H1 (cell line): Measurements from ENCODE around the gene HIVEP3. TPM values are rescaled to one million over a fixed set of nuclear protein-coding genes. Genes with fewer than 3 reads are reported as not detected.

Source experiments
- CTCF ChIA-PET: fragments of 300-600 bp; sonication (Branson Sonifier 250); formaldehyde crosslinking; loops from one replicate; lab custom pipeline; 2021; ENCODE audit not compliant: partially characterized antibody; lab: Charles Lee
- POLR2A ChIA-PET: fragments of 300-600 bp; sonication (Branson Sonifier 250); formaldehyde crosslinking; loops from one replicate; lab custom pipeline; 2021; ENCODE audit warnings: inconsistent platforms; ENCODE audit not compliant: partially characterized antibody; lab: Charles Lee
- DNase-seq, 2 experiments: peaks; one replicate each; pipeline versions ENCODE4 v3.0.0 to v3.0.0-alpha.2; 2010 to 2022; ENCODE audit warnings: low spot score in 2 of 2, low read depth in 1 of 2, mixed read lengths in 1 of 2
- FAIRE-seq: peaks from 2 replicates; lab custom pipeline; 2011; peaks lifted over from hg19 to GRCh38; lab: Jason Lieb, UNC
- H2AFZ ChIP-seq: 2 replicates; pipeline ENCODE4 v1.8.1; 2012; ENCODE audit warnings: low read length, inconsistent platforms
- H2AK5ac ChIP-seq: 2 replicates; pipeline ENCODE4 v1.6.1; 2013; ENCODE audit warnings: low read depth, low read length
- H2BK120ac ChIP-seq: replicated peaks from 2 replicates; pipeline ENCODE3; 2013; ENCODE audit warnings: low read depth, low read length, inconsistent platforms
- H2BK12ac ChIP-seq: 2 replicates; pipeline ENCODE4 v1.6.1; 2013; ENCODE audit warnings: low read depth, low read length
- H2BK15ac ChIP-seq: 2 replicates; pipeline ENCODE4 v1.6.1; 2013; ENCODE audit warnings: low read length
- H2BK20ac ChIP-seq: 2 replicates; pipeline ENCODE4 v1.6.1; 2013; ENCODE audit warnings: low read length
- H2BK5ac ChIP-seq: 2 replicates; pipeline ENCODE4 v1.6.1; 2013; ENCODE audit warnings: low read depth, low read length
- H3K14ac ChIP-seq: 2 replicates; pipeline ENCODE4 v1.6.1; 2013; ENCODE audit warnings: inconsistent platforms; ENCODE audit not compliant: insufficient read length
- H3K18ac ChIP-seq: 2 replicates; pipeline ENCODE4 v1.6.1; 2013; ENCODE audit warnings: low read length; ENCODE audit errors: extremely low read depth
- H3K23ac ChIP-seq: 2 replicates; pipeline ENCODE4 v1.6.1; 2013; ENCODE audit warnings: inconsistent platforms; ENCODE audit not compliant: insufficient read length
- H3K23me2 ChIP-seq: 2 replicates; pipeline ENCODE4 v1.6.1; 2013; ENCODE audit warnings: low read depth, low read length
- H3K27ac ChIP-seq: 2 replicates; pipeline ENCODE4 v1.6.1; 2011; ENCODE audit warnings: low read depth, low read length, inconsistent platforms
- H3K27me3 ChIP-seq, 4 experiments: replicated peaks in 1 of 4; 1 replicate in 1 of 4; 2 replicates in 3 of 4; pipeline versions ENCODE4 v1.6.1 to v1.8.1; 2011 to 2013; ENCODE audit warnings: low read length in 3 of 4, mild to moderate bottlenecking in 3 of 4, inconsistent platforms in 2 of 4, mixed read lengths in 2 of 4, moderate library complexity in 1 of 4; ENCODE audit not compliant: control insufficient read depth in 3 of 4, insufficient read depth in 3 of 4; ENCODE audit errors: extremely low read depth in 1 of 4
- H3K36me3 ChIP-seq, 4 experiments: 2 replicates each; pipeline versions ENCODE4 v1.6.1 to v1.8.1; 2011 to 2013; ENCODE audit warnings: mild to moderate bottlenecking in 4 of 4, low read length in 3 of 4, moderate library complexity in 2 of 4, control low read depth in 1 of 4, inconsistent platforms in 1 of 4; ENCODE audit not compliant: insufficient read depth in 4 of 4, control insufficient read depth in 2 of 4
- H3K4ac ChIP-seq: replicated peaks from 2 replicates; pipeline ENCODE3; 2013; ENCODE audit warnings: low read length, low read depth, mixed read lengths, inconsistent platforms; ENCODE audit not compliant: insufficient read length
- H3K4me1 ChIP-seq, 4 experiments: replicated peaks in 1 of 4; 1 replicate in 1 of 4; 2 replicates in 3 of 4; pipeline versions ENCODE4 v1.6.1 to v1.8.1; 2011 to 2013; ENCODE audit warnings: low read length in 3 of 4, inconsistent platforms in 2 of 4, mixed read lengths in 1 of 4; ENCODE audit not compliant: insufficient read depth in 4 of 4, control insufficient read depth in 3 of 4
- H3K4me2 ChIP-seq, 2 experiments: 2 replicates each; pipeline versions ENCODE4 v1.6.1 to v1.8.1; 2011 to 2013; ENCODE audit warnings: low read depth in 2 of 2, low read length in 2 of 2, control low read depth in 1 of 2, inconsistent platforms in 1 of 2, mild to moderate bottlenecking in 1 of 2; ENCODE audit not compliant: insufficient read depth in 1 of 2
- H3K4me3 ChIP-seq, 4 experiments: fragments of 200-600, 300-600 bp in 1 of 4; sonication (generic), shearing (Covaris generic), sonication (Bioruptor Twin) in 1 of 4; 2 replicates each; pipeline versions ENCODE4 v1.5.1 to v1.8.1; 2011 to 2016; ENCODE audit warnings: low read length in 4 of 4, low read depth in 3 of 4, control low read depth in 2 of 4, inconsistent platforms in 2 of 4, mild to moderate bottlenecking in 2 of 4, mixed read lengths in 1 of 4, moderate library complexity in 1 of 4; ENCODE audit not compliant: insufficient read depth in 2 of 4; ENCODE audit errors: extremely low read depth in 1 of 4
- H3K56ac ChIP-seq: replicated peaks from 2 replicates; pipeline ENCODE3; 2013; ENCODE audit warnings: low read depth, mild to moderate bottlenecking, mixed read lengths, low read length, inconsistent platforms; ENCODE audit not compliant: insufficient read length
- H3K79me1 ChIP-seq: 2 replicates; pipeline ENCODE4 v1.6.1; 2013; ENCODE audit warnings: low read depth, low read length, control low read depth
- H3K79me2 ChIP-seq, 2 experiments: 2 replicates each; pipeline versions ENCODE4 v1.6.1 to v1.8.1; 2012 to 2013; ENCODE audit warnings: low read length in 2 of 2, mild to moderate bottlenecking in 2 of 2, inconsistent platforms in 1 of 2; ENCODE audit not compliant: insufficient read depth in 2 of 2, control insufficient read depth in 1 of 2
- H3K9ac ChIP-seq, 4 experiments: replicated peaks in 1 of 4; 1 replicate in 1 of 4; 2 replicates in 3 of 4; pipeline versions ENCODE4 v1.6.1 to v1.8.1; 2011 to 2013; ENCODE audit warnings: low read depth in 3 of 4, low read length in 3 of 4, control low read depth in 2 of 4, mild to moderate bottlenecking in 2 of 4, moderate library complexity in 2 of 4, inconsistent platforms in 1 of 4; ENCODE audit errors: extremely low read depth in 1 of 4
- H3K9me3 ChIP-seq, 2 experiments: 2 replicates each; pipeline versions ENCODE4 v1.6.1 to v1.8.1; 2012 to 2013; ENCODE audit warnings: mild to moderate bottlenecking in 2 of 2, moderate library complexity in 2 of 2, control low read depth in 1 of 2, inconsistent platforms in 1 of 2, low read depth in 1 of 2, low read length in 1 of 2, mixed read lengths in 1 of 2; ENCODE audit not compliant: insufficient read depth in 2 of 2
- H4K20me1 ChIP-seq, 2 experiments: replicated peaks in 1 of 2; 2 replicates each; pipeline versions ENCODE3 to v1.8.1; 2011 to 2013; ENCODE audit warnings: inconsistent platforms in 2 of 2, low read length in 2 of 2, mild to moderate bottlenecking in 1 of 2; ENCODE audit not compliant: insufficient read depth in 2 of 2, control insufficient read depth in 1 of 2
- H4K5ac ChIP-seq: 2 replicates; pipeline ENCODE4 v1.6.1; 2013; ENCODE audit warnings: low read length, low read depth, mixed read lengths, inconsistent platforms; ENCODE audit not compliant: insufficient read length
- H4K8ac ChIP-seq: 2 replicates; pipeline ENCODE4 v1.8.0; 2013; ENCODE audit warnings: mild to moderate bottlenecking, moderate library complexity, low read length, inconsistent platforms; ENCODE audit not compliant: insufficient read depth; ENCODE audit errors: extremely low read depth
- H4K91ac ChIP-seq: replicated peaks from 2 replicates; pipeline ENCODE3; 2013; ENCODE audit warnings: low read length, mixed read lengths, inconsistent platforms; ENCODE audit not compliant: insufficient read length
- EZH2 ChIP-seq: fragments of 200-600 bp; sonication (generic); IDR thresholded peaks from 2 replicates; pipeline ENCODE4 v1.7.1; 2012; ENCODE audit warnings: low read depth, mild to moderate bottlenecking, moderate library complexity, low read length, inconsistent platforms; ENCODE audit not compliant: severe bottlenecking
- WGBS, 2 experiments: shearing (Covaris generic) in 1 of 2; methylation state at CpG; one replicate each; pipeline versions ENCODE4 v1.1.6 to v1.1.7; 2013 to 2015; ENCODE audit warnings: low lambda C conversion rate in 2 of 2, mixed read lengths in 2 of 2, inconsistent platforms in 1 of 2, low coverage in 1 of 2, missing lambda C conversion rate in 1 of 2; ENCODE audit not compliant: insufficient replicate concordance in 2 of 2, insufficient coverage in 1 of 2, insufficient read length in 1 of 2; ENCODE audit errors: extremely low coverage in 1 of 2, missing lambda C conversion rate in 1 of 2; 5-methylcytosine and 5-hydroxymethylcytosine counted together
- polyA plus RNA-seq, 7 experiments: library from polyadenylated mRNA; depleted of rRNA in 3 of 7; stranded (reverse) in 5 of 7; unstranded in 2 of 7; fragments of >200 nt in 5 of 7; fragments of 200-250 nt in 2 of 7; gene quantifications; 1 replicate in 5 of 7; 2 replicates in 1 of 7; 4 replicates in 1 of 7; pipeline versions ENCODE4 v1.2.1 to v1.2.3, GENCODE V29; 2011 to 2013; ENCODE audit warnings: missing spikeins in 2 of 7, mixed read lengths in 2 of 7
- total RNA-seq: library from RNA; stranded (reverse); fragmentation: NEBNext Ultra II Directional; extraction: Animal tissue kit (Norgen Biotek cat#: 25700); gene quantifications from 2 replicates; pipeline ENCODE4 v1.2.1, GENCODE V29; 2021
- TF ChIP-seq, protein P1 (sequence below): IDR thresholded peaks from 2 replicates; pipeline ENCODE4 v1.6.1; 2011; ENCODE audit warnings: low read length, improper control_type of control experiment

Gene HIVEP3
- total and polyA plus RNA-seq, 2 of the 8 experiments (the other 6 are each of a cell fraction or from before 2014, with no cell fraction given) = 0.24 to 0.69 TPM

GRCh38 chr1:41508290-41508689 is 410.4 kb downstream of the HIVEP3 start:
- Histone ChIP-seq H2BK12ac (no peak overlapping the region), H3K14ac (no peak overlapping the region), H2AK5ac (peak overlapping the region; percentile 39; the same call in 1 of the 2 replicates), H3K36me3 (no peaks in the 10 kb centered on the region; a peak in 1 of 8 replicates), H2BK15ac (no peak overlapping the region), H3K56ac (no peak overlapping the region), H3K4me1 (peaks cover 0 to 4% (median 0%) of the 10 kb centered on the region in 4 experiments; a peak in 2 of 7 replicates), H3K79me1 (no peaks in the 10 kb centered on the region), H4K5ac (no peak overlapping the region), H2AFZ (no peak overlapping the region), H3K79me2 (no peaks in the 10 kb centered on the region), H2BK20ac (no peak overlapping the region), H3K4me2 (no peak overlapping the region), H2BK5ac (no peak overlapping the region), H4K91ac (no peak overlapping the region), H3K4ac (no peak overlapping the region), H4K8ac (no peak overlapping the region), H3K4me3 (no peak overlapping the region), H3K23me2 (0 out of 2 replicates have a peak, but pooled peaks cover 2% of the 10 kb centered on the region), H4K20me1 (no peaks in the 10 kb centered on the region), H3K27ac (no peak overlapping the region), H3K27me3 (no peaks in the 10 kb centered on the region), H3K9me3 (no peaks in the 10 kb centered on the region), H3K23ac (no peak overlapping the region), H2BK120ac (no peak overlapping the region), H3K9ac (no peak overlapping the region), H3K18ac (no peak overlapping the region)
- no peak for FAIRE-seq
- WGBS, 2 experiments = 73% methylated on average over 2 of the region's 2 CpGs; no CpG with 5 or more reads in 1 of the 2 experiments
- TF ChIP-seq EZH2 = no peak
- TF ChIP-seq, protein P1, sequence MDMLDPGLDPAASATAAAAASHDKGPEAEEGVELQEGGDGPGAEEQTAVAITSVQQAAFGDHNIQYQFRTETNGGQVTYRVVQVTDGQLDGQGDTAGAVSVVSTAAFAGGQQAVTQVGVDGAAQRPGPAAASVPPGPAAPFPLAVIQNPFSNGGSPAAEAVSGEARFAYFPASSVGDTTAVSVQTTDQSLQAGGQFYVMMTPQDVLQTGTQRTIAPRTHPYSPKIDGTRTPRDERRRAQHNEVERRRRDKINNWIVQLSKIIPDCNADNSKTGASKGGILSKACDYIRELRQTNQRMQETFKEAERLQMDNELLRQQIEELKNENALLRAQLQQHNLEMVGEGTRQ = no peak
- CTCF ChIA-PET = interaction anchor here (0.9 to 4.3 kb wide), 13 partner anchors 8 to 193 kb away, joined by 3 to 30 read pairs (median 4); partner anchors contain the start of gene EDN2
- POLR2A ChIA-PET = interaction anchor here (1.2 to 1.6 kb wide), 3 partner anchors 9 to 67 kb away, joined by 3 read pairs; no protein-coding TSS in a partner anchor
- no peak for DNase-seq
